Measurements from ENCODE around the gene SNX22.

SNX22 gene

DNA sequence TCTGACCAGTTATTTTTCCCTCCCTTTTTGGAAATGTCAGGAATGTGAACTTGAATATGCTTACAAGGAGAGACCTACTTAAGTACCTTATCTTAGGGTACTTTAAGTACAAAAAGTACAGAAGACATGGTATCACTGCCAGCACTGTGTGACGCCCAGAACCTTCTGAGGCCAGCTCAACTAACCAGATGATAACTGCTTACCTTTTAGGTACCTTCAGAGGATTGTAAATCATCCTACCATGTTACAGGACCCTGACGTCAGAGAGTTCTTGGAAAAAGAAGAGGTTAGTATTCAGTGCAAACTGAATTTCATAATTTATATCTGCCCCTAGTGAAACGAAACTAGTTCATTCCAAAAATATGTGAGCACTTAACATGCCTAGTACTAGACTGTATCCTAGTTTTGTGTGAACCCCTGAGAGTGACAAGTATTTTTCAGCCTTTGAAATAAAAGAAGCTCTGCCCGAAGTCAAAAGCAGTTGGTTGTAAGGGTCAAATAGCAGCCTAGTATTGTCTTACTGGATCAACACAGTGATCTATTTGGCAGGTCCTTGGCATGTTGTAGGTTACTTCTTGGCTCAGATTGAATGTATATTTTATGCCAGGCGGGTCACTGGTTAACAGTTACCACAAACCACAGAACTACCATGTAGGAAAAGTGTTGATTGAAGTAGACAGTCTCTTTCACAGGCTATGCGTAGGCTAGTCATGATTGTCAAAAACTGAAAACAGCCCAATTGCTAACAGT, 23.8 kb upstream of the SNX22 start:
- H3K9ac ChIP-seq (ENCODE audit: insufficient read length) = no peak overlapping the region
- peaks cover 82% of the 10 kb centered on the region for H3K36me3 ChIP-seq (ENCODE audit: insufficient read depth, low read length)
- TF ChIP-seq EZH2 (IDR thresholded peaks at IDR 0.05) (no peak), POLR2AphosphoS5 (IDR thresholded peaks at IDR 0.05; ENCODE audit: borderline replicate concordance, low read depth, low read length) (no peak), FOXP2 (optimal IDR thresholded peaks at IDR 0.05; ENCODE audit: control extremely low read depth, extremely low read length, insufficient read depth) (no peak)
- no peak overlapping the region for H3K4me3 ChIP-seq
- no peak for DNase-seq (ENCODE audit: low read depth, low spot score)
- H3K27ac ChIP-seq = no peak overlapping the region
- H3K9me3 ChIP-seq (ENCODE audit: low read depth, low read length) = no peaks in the 10 kb centered on the region

DNA sequence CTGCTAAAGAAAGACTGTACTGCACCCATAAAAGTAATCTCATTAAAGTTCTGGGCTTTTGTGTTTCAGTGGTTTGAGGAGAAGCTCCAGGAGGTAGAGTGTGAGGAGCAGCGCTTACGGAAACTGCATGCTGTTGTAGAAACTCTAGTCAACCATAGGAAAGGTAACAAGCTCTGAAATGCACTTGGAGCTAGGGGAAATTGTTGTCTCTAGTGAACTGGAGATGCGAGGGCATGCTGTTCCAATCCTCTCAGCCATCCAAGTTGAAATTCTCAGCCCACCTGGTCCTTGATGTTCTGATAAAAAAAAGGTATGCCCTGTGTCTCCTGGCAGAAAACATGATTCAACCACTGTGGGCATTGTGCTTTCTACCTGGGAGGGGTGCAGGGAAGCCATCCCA, 21.4 kb upstream of the SNX22 start:
- Histone ChIP-seq H3K9ac (ENCODE audit: insufficient read length) (no peak overlapping the region), H3K27ac (no peak overlapping the region), H3K9me3 (ENCODE audit: low read depth, low read length) (no peaks in the 10 kb centered on the region), H3K4me3 (no peak overlapping the region), H3K36me3 (ENCODE audit: insufficient read depth, low read length) (peaks cover 86% of the 10 kb centered on the region)
- TF ChIP-seq FOXP2 (optimal IDR thresholded peaks at IDR 0.05; ENCODE audit: control extremely low read depth, extremely low read length, insufficient read depth) (no peak), POLR2AphosphoS5 (IDR thresholded peaks at IDR 0.05; ENCODE audit: borderline replicate concordance, low read depth, low read length) (no peak), EZH2 (IDR thresholded peaks at IDR 0.05) (no peak)
- no peak for DNase-seq (ENCODE audit: low read depth, low spot score)

DNA sequence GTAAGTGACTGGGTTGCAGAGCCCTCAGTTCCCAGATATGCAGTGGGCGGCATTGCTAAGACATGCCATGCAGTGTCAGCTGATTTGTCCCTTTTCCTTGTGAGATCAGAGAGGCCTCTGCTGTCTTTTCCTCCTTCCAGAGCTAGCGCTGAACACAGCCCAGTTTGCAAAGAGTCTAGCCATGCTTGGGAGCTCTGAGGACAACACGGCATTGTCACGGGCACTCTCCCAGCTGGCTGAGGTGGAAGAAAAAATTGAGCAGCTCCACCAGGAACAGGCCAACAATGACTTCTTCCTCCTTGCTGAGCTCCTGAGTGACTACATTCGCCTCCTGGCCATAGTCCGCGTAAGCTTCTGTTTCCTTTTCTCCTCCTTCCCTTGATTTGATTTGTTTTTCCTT, 20.0 kb upstream of the SNX22 start:
- H3K9ac ChIP-seq (ENCODE audit: insufficient read length) = no peak overlapping the region

DNA sequence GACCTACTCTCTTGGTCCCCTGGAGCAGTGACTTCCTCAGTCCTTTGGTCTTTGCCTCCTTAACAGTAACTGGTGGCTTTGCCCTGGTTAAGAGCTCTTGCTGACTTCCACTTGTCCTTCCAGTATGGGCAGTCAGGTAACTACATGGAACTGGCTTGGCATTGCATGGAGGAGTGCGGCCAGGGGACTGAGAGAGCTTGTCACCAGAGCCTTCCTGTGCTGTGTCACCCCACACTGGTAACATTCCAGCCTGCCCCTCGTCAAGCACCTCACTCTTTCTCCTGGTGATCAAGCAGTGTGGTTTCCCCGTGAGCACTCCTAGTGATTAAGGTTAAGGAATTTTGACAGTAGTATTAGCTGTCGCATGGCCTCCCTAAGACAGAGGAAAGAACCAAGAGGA, 19.3 kb upstream of the SNX22 start:
- Histone ChIP-seq H3K36me3 (ENCODE audit: insufficient read depth, low read length) (peaks cover 88% of the 10 kb centered on the region), H3K9me3 (ENCODE audit: low read depth, low read length) (no peaks in the 10 kb centered on the region), H3K27ac (no peak overlapping the region), H3K4me3 (no peak overlapping the region), H3K9ac (ENCODE audit: insufficient read length) (no peak overlapping the region)
- no peak for DNase-seq (ENCODE audit: low read depth, low spot score)
- no peak for TF ChIP-seq FOXP2 (optimal IDR thresholded peaks at IDR 0.05; ENCODE audit: control extremely low read depth, extremely low read length, insufficient read depth)
- TF ChIP-seq EZH2 (IDR thresholded peaks at IDR 0.05) = no peak
- TF ChIP-seq POLR2AphosphoS5 (IDR thresholded peaks at IDR 0.05; ENCODE audit: borderline replicate concordance, low read depth, low read length) = no peak

More for the DNA sequence above, 20.0 kb upstream of the SNX22 start:
- no peak overlapping the region for H3K27ac ChIP-seq
- no peak overlapping the region for H3K4me3 ChIP-seq
- no peak for TF ChIP-seq FOXP2 (optimal IDR thresholded peaks at IDR 0.05; ENCODE audit: control extremely low read depth, extremely low read length, insufficient read depth)
- no peak for DNase-seq (ENCODE audit: low read depth, low spot score)
- H3K36me3 ChIP-seq (ENCODE audit: insufficient read depth, low read length) = peaks cover 88% of the 10 kb centered on the region
- H3K9me3 ChIP-seq (ENCODE audit: low read depth, low read length) = no peaks in the 10 kb centered on the region

DNA sequence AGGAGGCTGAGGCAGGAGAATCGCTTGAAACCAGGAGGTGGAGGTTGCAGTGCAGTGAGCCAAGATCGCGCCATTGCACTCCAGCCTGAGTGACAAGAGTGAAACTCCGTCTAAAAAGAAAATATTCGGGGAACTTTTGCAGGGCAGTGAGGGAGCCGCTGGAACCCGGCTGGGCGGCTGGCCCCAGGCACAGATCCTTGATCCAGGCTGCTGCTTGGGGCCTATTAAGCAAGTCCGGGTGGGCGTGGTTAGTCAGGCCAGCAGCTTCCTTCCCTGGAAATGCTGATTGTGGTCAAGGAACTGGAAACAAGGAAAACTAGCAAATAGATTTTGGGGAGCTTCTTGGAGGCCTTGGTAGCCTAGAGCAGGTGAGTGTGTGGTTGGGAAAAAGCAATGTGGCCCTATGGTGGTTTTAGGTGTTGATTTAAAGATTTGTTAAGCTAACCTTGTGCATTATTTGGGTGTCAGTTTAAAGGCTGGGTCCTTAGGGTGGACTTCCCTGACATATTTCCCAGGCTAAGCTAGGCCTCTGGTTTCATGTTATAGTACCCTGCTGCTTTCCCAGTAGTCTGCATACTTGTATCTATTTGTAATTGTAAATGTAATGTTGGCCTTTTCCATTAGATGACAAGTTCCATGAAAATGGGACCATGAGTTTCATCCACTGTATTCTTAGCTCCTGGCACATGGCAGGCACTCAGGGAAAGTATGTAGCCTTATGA, 17.7 kb upstream of the SNX22 start:
- Histone ChIP-seq H3K27ac (no peak overlapping the region), H3K4me3 (no peak overlapping the region), H3K36me3 (ENCODE audit: insufficient read depth, low read length) (peaks cover 89% of the 10 kb centered on the region), H3K9me3 (ENCODE audit: low read depth, low read length) (no peaks in the 10 kb centered on the region), H3K9ac (ENCODE audit: insufficient read length) (no peak overlapping the region)
- no peak for TF ChIP-seq POLR2AphosphoS5 (IDR thresholded peaks at IDR 0.05; ENCODE audit: borderline replicate concordance, low read depth, low read length)
- TF ChIP-seq EZH2 (IDR thresholded peaks at IDR 0.05) = no peak
- no peak for TF ChIP-seq FOXP2 (optimal IDR thresholded peaks at IDR 0.05; ENCODE audit: control extremely low read depth, extremely low read length, insufficient read depth)
- DNase-seq (ENCODE audit: low read depth, low spot score) = no peak

DNA sequence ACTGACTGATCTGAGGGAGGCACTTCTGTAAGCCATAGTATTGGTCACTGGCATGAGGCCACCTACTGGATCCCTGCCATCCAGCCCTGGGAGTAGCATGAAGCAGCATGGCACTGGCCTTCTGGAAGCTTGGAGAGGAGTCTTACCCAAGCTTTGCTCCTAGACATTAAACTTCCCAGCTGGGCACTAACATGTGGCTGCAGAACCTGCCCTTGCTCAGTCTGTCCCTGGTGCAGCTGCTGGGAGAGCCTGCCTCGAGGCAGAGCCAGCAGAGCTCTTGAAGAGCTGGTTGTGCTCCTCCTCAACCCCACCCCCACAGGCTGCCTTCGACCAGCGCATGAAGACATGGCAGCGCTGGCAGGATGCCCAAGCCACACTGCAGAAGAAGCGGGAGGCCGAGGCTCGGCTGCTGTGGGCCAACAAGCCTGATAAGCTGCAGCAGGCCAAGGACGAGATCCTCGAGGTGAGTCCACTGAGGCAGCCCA, 17.1 kb upstream of the SNX22 start:
- H3K4me3 ChIP-seq = no peak overlapping the region
- no peaks in the 10 kb centered on the region for H3K9me3 ChIP-seq (ENCODE audit: low read depth, low read length)
- H3K9ac ChIP-seq (ENCODE audit: insufficient read length) = no peak overlapping the region
- TF ChIP-seq FOXP2 (optimal IDR thresholded peaks at IDR 0.05; ENCODE audit: control extremely low read depth, extremely low read length, insufficient read depth) (peak; percentile 18), EZH2 (IDR thresholded peaks at IDR 0.05) (no peak)
- no peak for DNase-seq (ENCODE audit: low read depth, low spot score)
- H3K36me3 ChIP-seq (ENCODE audit: insufficient read depth, low read length) = peaks cover 86% of the 10 kb centered on the region
- no peak overlapping the region for H3K27ac ChIP-seq

DNA sequence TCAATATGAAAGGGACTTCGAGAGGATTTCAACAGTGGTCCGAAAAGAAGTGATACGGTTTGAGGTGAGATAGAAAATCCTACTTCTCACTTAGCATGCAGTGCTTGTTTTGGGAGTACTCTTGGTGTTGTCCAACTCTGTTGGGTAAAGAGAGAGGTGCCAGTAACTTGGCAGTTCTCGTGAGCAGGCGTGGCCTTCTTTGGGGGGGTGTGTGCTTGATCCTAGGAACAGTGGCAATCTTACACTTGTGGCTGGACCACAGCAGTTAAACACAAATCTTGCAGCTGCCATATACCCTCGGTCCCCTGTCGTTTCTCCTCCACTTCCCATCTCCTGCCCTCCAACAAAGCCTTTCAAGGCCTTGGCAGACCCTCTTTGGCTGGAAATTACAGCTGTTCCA, 15.2 kb upstream of the SNX22 start:
- Histone ChIP-seq H3K27ac (no peak overlapping the region), H3K4me3 (no peak overlapping the region), H3K36me3 (ENCODE audit: insufficient read depth, low read length) (peaks cover 71% of the 10 kb centered on the region), H3K9ac (ENCODE audit: insufficient read length) (no peak overlapping the region), H3K9me3 (ENCODE audit: low read depth, low read length) (no peaks in the 10 kb centered on the region)
- no peak for DNase-seq (ENCODE audit: low read depth, low spot score)
- no peak for TF ChIP-seq EZH2 (IDR thresholded peaks at IDR 0.05)
- no peak for TF ChIP-seq FOXP2 (optimal IDR thresholded peaks at IDR 0.05; ENCODE audit: control extremely low read depth, extremely low read length, insufficient read depth)
- no peak for TF ChIP-seq POLR2AphosphoS5 (IDR thresholded peaks at IDR 0.05; ENCODE audit: borderline replicate concordance, low read depth, low read length)

DNA sequence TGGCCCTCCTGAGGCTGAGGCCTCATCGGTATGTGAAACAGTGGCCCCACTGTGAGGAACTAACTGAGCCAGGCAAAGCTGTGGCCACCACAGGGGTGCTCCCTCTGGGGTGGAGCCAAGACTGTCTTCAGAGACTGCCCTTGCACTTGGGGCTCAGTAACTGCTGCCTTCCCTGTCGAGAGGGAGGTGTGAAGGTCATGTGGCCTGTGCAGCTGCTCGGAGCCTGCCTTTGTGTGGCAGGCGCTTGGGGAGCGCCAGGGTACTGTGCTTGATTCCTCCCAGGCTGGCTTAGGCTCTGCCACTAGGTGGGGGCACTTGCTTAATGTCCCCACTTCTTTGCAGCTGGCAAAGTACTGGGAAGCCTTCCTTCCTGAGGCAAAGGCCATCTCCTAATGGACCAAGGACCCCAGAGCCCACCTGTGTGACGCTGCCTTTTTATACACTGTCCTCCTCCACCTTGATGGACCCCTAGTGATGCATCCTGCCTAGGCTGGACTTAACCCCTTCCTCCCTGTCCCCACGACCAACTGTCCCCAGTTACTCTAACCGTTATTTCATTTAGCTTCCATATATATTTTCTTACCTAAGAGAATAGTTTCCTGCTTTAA, 14.2 kb upstream of the SNX22 start:
- TF ChIP-seq POLR2AphosphoS5 (IDR thresholded peaks at IDR 0.05; ENCODE audit: borderline replicate concordance, low read depth, low read length) (no peak), EZH2 (IDR thresholded peaks at IDR 0.05) (no peak), FOXP2 (optimal IDR thresholded peaks at IDR 0.05; ENCODE audit: control extremely low read depth, extremely low read length, insufficient read depth) (no peak)
- no peak for DNase-seq (ENCODE audit: low read depth, low spot score)
- Histone ChIP-seq H3K36me3 (ENCODE audit: insufficient read depth, low read length) (peaks cover 61% of the 10 kb centered on the region), H3K4me3 (no peak overlapping the region), H3K9me3 (ENCODE audit: low read depth, low read length) (no peaks in the 10 kb centered on the region), H3K27ac (no peak overlapping the region), H3K9ac (ENCODE audit: insufficient read length) (no peak overlapping the region)

All from SK-N-MC (cell line).